Large intestine (tissue), 3 donors: ENCODE data around the gene KCNC1. TPM values are rescaled to one million over a fixed set of nuclear protein-coding genes. Genes with fewer than 3 reads are reported as not detected.

ENCODE experiments used
- DNase-seq, 2 donors: peaks; one replicate each; pipeline versions ENCODE4 v3.0.0 to v3.0.0-alpha.2; 2013
- H3K27ac ChIP-seq: one replicate; pipeline ENCODE4 v1.5.1; 2013; ENCODE audit warnings: low read length
- H3K27me3 ChIP-seq: 2 replicates; pipeline ENCODE4 v1.6.1; 2013; ENCODE audit warnings: low read length; ENCODE audit not compliant: control insufficient read depth, insufficient read depth
- H3K36me3 ChIP-seq: 2 replicates; pipeline ENCODE4 v1.6.1; 2013; ENCODE audit warnings: low read length; ENCODE audit not compliant: control insufficient read depth, insufficient read depth
- H3K4me1 ChIP-seq: one replicate; pipeline ENCODE4 v1.6.1; 2013; ENCODE audit warnings: low read length; ENCODE audit not compliant: control insufficient read depth, insufficient read depth
- H3K4me3 ChIP-seq: one replicate; pipeline ENCODE4 v1.5.1; 2013; ENCODE audit warnings: low read length
- H3K9me3 ChIP-seq: one replicate; pipeline ENCODE4 v1.6.1; 2013; ENCODE audit warnings: mild to moderate bottlenecking, low read depth, low read length, moderate library complexity; ENCODE audit not compliant: control insufficient read depth
- WGBS: methylation state at CpG from one replicate; pipeline ENCODE4 v1.1.5; 2013; ENCODE audit warnings: low lambda C conversion rate; ENCODE audit not compliant: insufficient coverage; 5-methylcytosine and 5-hydroxymethylcytosine counted together
- polyA plus RNA-seq: library from polyadenylated mRNA; unstranded; fragments of 120-200 nt; gene quantifications from one replicate; pipeline ENCODE4 v1.2.1, GENCODE V29; 2013

Gene KCNC1
- polyA plus RNA-seq, 1 donor: 2.4 TPM

DNA sequence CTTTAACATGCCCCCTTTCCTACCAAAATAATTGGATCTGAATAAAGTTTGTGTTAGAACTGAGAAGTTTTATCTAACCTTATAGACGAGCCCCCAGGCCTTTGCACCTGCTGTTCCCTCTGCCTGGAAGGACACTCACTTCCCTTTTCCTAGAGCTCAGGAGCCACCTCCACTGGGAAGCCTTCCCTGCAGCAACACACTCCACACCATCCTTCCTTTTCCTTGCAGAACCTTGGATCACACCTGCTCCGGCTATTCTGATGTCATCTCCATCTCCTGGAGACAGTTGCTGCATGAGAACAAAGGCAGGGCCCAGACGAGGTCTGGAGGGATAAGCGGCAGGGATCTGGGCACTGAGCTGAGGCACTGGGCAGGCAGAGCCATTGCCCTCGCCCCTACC, 37.8 kb upstream of the KCNC1 start:
- H3K9me3 ChIP-seq: no peaks in the 10 kb centered on the region
- no peak for DNase-seq
- H3K36me3 ChIP-seq: no peaks in the 10 kb centered on the region
- peaks cover 66% of the 10 kb centered on the region for H3K27me3 ChIP-seq
- no peak overlapping the region for H3K4me3 ChIP-seq
- no CpG with 5 or more reads among the region's 5 CpGs for WGBS
- H3K4me1 ChIP-seq: no peaks in the 10 kb centered on the region
- no peak overlapping the region for H3K27ac ChIP-seq

DNA sequence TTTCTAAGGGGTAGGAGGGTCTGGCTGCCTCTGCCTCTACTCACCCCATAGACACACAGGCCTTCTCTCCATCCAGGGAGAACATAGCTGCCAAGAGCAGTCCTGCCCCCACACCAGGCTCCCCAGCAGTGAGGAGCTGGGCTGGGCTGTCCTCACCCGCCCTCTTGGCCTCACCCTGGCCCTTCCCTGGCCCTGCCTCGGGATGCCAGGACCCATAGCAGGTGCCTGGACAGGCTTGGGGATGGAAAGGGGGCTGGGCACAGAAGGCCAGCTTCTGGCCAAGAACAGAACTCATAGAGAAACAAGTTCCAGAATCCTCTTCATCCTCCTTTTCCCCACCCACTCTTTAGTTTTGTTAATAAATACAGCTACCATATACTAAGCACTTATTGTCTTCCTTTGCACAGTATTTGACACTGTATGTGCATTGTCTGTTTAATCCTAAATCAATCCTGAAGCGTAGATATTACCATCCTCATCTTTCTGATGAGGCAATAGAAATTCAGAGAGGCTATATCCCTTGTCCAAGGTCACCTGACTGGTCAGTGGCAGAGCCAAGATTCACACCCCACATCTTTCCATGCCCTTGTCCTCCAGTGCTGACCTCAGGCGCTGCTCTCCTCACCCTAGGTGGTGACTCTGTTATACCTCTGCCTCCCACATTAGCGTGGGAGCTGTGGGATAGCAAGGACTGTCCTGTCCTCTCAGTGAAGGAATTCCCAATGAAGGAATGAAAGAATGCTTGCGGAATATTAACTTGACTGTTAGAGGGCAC, 37.2 kb upstream of the KCNC1 start:
- no CpG with 5 or more reads among the region's 6 CpGs for WGBS

DNA sequence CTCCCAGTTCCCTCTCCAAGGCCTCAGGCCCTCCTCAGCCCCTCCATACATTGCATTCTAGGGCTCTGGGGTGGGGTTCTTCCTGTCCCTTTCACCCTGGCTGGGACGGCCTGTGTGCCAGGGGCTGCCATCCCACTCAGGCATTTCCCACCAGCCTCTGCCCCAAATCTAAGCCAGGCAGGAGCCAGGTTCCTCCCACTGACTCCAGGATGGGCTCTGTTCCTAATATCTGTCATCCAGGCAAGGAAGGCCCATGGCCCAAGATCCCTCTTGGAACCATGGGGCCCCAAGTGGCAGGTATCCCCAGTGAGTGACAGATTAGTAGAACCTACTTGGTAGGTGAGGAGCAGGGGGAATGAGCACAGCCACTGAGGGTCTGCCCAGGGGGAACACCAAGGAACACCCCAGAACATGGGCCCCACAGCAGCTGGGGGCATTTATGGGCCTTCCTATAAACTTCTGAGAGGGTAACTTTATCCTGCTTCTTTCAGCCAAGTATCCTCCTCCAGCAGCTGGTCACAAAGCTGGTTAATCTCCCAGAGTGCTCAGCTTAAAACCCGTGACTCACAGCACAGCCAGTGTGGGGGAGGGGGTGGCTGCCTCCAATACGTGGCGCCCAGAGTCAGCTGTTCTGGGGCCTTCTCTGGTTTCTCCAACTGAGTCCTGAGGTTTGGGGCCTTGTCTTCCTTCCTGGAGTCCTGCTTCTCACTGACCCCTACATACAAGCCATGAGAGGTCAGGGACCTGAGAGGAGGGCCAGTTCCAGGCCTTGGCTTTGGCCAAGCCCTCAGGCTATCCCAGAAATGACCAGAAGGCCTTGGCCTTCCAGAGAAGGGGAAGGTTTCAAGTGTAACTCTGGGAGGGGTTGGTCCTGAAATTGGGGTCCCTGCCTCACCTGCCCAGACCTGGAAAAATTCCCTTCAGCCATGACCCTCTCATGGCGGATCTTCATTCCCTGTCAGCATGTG, 35.1 kb upstream of the KCNC1 start:
- Histone ChIP-seq H3K9me3 (peaks cover 4% of the 10 kb centered on the region), H3K27me3 (peaks cover 51% of the 10 kb centered on the region), H3K27ac (no peak overlapping the region), H3K36me3 (no peaks in the 10 kb centered on the region), H3K4me1 (no peaks in the 10 kb centered on the region), H3K4me3 (no peak overlapping the region)
- WGBS: 40% methylated on average over 1 of the region's 5 CpGs
- DNase-seq: no peak

More for the DNA sequence above, 37.2 kb upstream of the KCNC1 start:
- Histone ChIP-seq H3K4me3 (no peak overlapping the region), H3K4me1 (no peaks in the 10 kb centered on the region), H3K27me3 (peaks cover 60% of the 10 kb centered on the region), H3K36me3 (no peaks in the 10 kb centered on the region), H3K27ac (no peak overlapping the region), H3K9me3 (no peaks in the 10 kb centered on the region)
- no peak for DNase-seq

DNA sequence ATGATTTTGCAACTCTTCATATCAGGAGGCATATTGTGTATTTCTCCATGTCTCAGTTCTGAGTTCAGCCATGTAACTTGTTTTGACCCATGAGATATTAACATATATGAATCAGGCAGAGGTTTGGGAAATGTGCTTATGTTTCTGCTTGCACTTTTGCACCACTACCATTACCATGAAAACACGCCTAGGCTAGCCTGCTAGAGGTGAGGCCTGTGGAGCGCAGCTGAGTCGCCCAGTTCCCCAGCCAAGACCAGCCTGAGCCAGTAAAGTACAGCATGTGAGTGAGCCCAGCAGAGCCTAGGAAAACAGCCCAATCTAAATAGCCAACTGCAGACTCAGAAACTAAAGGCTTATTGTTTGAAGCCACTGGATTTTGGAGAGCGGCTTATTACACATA, 33.6 kb upstream of the KCNC1 start:
- DNase-seq: no peak
- peaks cover 4% of the 10 kb centered on the region for H3K9me3 ChIP-seq

DNA sequence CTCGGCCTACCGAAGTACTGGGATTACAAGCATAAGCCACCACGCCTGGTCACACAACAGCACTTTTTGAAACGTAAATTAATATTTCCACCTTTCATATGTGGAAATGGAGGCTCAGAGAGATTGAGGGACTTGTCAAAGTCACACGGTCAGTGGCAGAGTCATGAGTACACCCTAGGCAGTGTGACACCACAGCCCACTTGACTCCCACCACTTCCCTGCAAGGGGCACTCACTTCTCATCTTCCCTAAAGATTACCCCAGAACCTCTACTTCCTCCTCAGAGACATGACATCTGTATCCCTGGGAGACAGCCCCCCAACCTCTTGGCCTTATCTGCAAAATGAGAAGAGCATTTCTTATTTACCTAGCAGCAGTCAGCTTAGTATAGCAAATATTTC, 31.7 kb upstream of the KCNC1 start:
- Histone ChIP-seq H3K36me3 (no peaks in the 10 kb centered on the region), H3K9me3 (peaks cover 4% of the 10 kb centered on the region), H3K4me1 (no peaks in the 10 kb centered on the region), H3K27me3 (peaks cover 29% of the 10 kb centered on the region), H3K4me3 (no peak overlapping the region), H3K27ac (no peak overlapping the region)
- no peak for DNase-seq
- WGBS: no CpG with 5 or more reads among the region's 5 CpGs

More for the DNA sequence above, 33.6 kb upstream of the KCNC1 start:
- no peaks in the 10 kb centered on the region for H3K36me3 ChIP-seq
- H3K4me3 ChIP-seq: no peak overlapping the region
- H3K27ac ChIP-seq: no peak overlapping the region
- peaks cover 40% of the 10 kb centered on the region for H3K27me3 ChIP-seq
- no peaks in the 10 kb centered on the region for H3K4me1 ChIP-seq
- no CpG with 5 or more reads among the region's 4 CpGs for WGBS

DNA sequence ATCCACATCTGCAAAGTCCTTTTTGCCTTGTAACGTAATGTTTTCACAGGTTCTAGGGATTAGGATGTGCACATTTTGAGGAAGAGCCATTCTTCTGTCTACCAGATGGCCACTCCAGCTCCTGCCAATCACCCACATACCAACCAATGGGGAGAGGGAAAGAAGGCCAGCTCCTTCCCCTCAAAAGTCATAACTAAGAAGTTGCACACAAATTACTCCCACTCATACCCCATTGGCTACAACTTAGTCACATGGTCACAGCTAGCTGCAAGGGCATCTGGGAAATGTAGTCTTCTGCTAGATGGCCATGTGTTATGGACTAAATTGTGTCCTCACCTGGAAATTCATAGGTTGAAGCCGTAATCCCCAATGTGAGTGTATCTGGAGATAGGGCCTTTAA, 30.6 kb upstream of the KCNC1 start:
- DNase-seq: no peak
- peaks cover 28% of the 10 kb centered on the region for H3K27me3 ChIP-seq
- no peak overlapping the region for H3K27ac ChIP-seq
- WGBS: no CpG with 5 or more reads among the region's 2 CpGs
- H3K4me3 ChIP-seq: no peak overlapping the region
- H3K4me1 ChIP-seq: no peaks in the 10 kb centered on the region
- H3K9me3 ChIP-seq: peaks cover 4% of the 10 kb centered on the region
- no peaks in the 10 kb centered on the region for H3K36me3 ChIP-seq

DNA sequence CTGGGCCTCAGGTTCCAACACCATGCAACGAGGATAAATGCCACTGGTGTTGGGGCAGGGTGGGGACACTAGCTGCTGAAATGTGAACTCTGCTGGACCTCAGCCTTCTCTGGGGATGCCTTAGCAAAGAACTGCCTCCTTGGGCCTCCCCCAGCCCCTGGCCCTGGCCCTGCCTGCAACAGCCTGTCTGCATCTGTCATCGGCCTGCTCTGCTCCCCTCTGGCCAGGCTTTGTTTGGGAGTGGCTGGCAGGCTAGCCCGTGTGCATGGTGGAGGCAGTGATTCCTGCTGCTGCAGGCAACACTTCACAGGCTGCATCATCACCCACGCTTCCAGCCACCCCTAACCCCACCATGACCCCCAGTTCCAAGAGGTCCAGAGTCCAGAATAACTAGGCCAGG, 26.8 kb upstream of the KCNC1 start:
- no CpG with 5 or more reads among the region's 4 CpGs for WGBS
- no peak for DNase-seq
- Histone ChIP-seq H3K4me1 (no peaks in the 10 kb centered on the region), H3K27me3 (peaks cover 34% of the 10 kb centered on the region), H3K36me3 (no peaks in the 10 kb centered on the region), H3K9me3 (peaks cover 4% of the 10 kb centered on the region), H3K4me3 (no peak overlapping the region), H3K27ac (no peak overlapping the region)

DNA sequence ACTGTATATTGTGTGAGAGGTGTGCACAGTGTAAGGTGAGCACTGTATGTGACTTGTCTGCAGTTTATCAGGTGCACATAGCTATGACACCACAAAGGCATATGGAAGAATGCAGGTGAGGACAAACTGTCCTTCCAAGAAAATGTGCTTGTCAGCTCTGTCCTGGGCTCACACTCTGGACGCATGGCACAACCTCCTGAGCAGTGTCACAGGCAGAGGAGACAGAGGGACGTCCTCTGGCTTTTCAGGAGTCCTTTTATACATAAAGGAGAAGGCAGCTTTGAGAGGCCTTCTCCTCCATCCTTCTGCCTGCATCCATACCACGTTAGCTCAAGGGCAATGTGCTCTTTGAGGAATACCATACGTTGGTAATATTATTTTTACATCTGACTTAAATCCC, 22.7 kb upstream of the KCNC1 start:
- Histone ChIP-seq H3K36me3 (no peaks in the 10 kb centered on the region), H3K27ac (no peak overlapping the region), H3K4me3 (no peak overlapping the region), H3K9me3 (no peaks in the 10 kb centered on the region), H3K4me1 (no peaks in the 10 kb centered on the region), H3K27me3 (peaks cover 46% of the 10 kb centered on the region)
- no peak for DNase-seq
- no CpG with 5 or more reads among the region's 4 CpGs for WGBS

DNA sequence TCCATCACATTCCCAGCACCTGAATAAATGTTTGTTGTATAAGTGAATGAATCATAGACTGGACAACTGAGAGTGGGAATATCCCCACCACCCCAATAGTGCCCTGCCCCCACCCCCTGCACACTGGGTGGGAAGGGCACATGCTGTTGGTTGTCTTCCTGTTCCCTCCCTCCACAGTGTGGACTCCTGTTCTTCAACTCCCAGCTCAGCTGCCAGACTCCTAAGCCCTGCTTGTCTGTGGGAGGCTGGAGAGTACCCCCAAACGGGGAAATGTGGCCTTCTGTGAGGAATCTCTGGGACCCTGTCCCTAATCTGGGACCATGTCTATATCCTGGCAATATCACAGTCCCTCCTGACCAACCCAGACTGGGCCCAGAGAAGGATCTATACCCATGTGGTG, 20.7 kb upstream of the KCNC1 start:
- WGBS: no CpG with 5 or more reads among the region's 1 CpG

DNA sequence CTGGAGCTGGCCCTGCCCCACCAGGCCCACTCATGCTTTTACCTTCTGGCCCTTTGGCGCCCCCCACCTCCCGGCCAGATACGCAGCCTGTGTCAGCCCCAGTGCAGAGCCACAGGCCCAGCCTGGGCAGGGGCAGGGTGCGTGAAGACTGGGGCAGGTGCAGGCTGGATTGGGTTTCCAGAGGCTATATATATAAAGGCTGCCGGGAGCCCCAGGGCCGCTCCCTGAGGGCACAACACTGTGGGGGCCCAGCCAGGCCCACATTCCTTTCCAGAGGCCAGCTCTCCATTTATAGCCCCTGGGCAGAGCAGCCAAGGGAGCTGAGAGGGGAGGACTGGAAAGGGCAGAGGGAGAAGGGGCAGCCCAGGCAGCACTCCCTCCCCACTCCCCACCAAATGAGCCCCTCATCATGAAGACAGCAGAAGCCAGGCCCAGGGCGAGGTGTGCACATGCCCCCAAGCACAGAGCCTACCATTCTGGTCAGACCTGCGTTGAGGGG, 20.2 kb upstream of the KCNC1 start:
- H3K9me3 ChIP-seq: no peaks in the 10 kb centered on the region

More for the DNA sequence above, 20.7 kb upstream of the KCNC1 start:
- no peak for DNase-seq
- H3K4me3 ChIP-seq: no peak overlapping the region
- H3K36me3 ChIP-seq: no peaks in the 10 kb centered on the region
- no peak overlapping the region for H3K27ac ChIP-seq
- H3K9me3 ChIP-seq: no peaks in the 10 kb centered on the region
- H3K27me3 ChIP-seq: peaks cover 60% of the 10 kb centered on the region
- no peaks in the 10 kb centered on the region for H3K4me1 ChIP-seq

More for the DNA sequence above, 20.2 kb upstream of the KCNC1 start:
- H3K27me3 ChIP-seq: peaks cover 65% of the 10 kb centered on the region
- no peak overlapping the region for H3K27ac ChIP-seq
- no peak overlapping the region for H3K4me3 ChIP-seq
- no peak for DNase-seq
- H3K36me3 ChIP-seq: no peaks in the 10 kb centered on the region
- H3K4me1 ChIP-seq: no peaks in the 10 kb centered on the region
- WGBS: no CpG with 5 or more reads among the region's 8 CpGs
